ENCODE measurements around the gene SOX14. TPM values are rescaled to one million over a fixed set of nuclear protein-coding genes. Genes with fewer than 3 reads are reported as not detected.

The SOX14 gene
- total RNA-seq = not detected in 2 replicates

DNA sequence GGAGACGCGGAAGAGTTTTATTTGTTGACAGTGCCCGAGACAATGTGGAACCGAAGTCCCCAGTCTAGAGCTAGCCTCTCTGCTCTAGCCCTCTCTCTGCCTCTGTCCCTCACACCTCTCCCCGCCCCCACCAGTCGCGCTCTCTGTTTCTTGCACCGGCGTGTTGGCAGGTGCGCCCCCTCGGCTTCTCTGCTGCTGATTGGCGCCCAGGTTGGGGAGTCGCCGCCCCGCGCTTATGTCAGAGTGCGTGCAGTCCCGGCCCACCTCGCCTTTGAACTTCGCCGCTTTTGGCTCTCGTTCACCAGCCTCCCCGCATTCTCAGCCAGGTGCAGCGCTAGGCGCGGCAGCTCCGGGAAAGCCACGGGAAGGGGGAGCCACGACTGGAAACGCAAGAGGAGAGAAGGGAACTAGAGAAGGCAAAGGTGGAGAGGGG lies at the start of gene SOX14:
Gene SOX14 (plus strand): TSS at position 315 of the 433 bp plus-strand sequence. CDS start 470 bp downstream, outside the sequence.

Other genes with a start within 250 kb of the SOX14 start
- gene CLDN18, start 245.8 kb downstream of the SOX14 start, total RNA-seq = not detected in 2 replicates

Measured in subcutaneous preadipocyte (primary cell).